Measurements from ENCODE around the gene NCKAP5.
"Not testable (repeated sequence)": the region's sequence is repeated elsewhere in the genome, so short reads cannot be mapped to it uniquely, and the experiment has no call there.

Gene NCKAP5

GRCh38 chr2:133470446-133470845, 97.8 kb downstream of the NCKAP5 start:
- not testable (repeated sequence) for H4K8ac ChIP-seq (ENCODE audit: low read depth, low read length); DNase-seq (ENCODE audit: low spot score); H3K4me2 ChIP-seq (ENCODE audit: insufficient read depth, low read length, poor library complexity, severe bottlenecking); H2BK12ac ChIP-seq (ENCODE audit: low read length); H3K79me1 ChIP-seq (ENCODE audit: low read depth, low read length); H2BK5ac ChIP-seq (ENCODE audit: low read length); H2AK5ac ChIP-seq (ENCODE audit: low read depth, low read length); H3K18ac ChIP-seq (ENCODE audit: low read length); H4K91ac ChIP-seq (ENCODE audit: low read depth, low read length, poor library complexity); H3K4ac ChIP-seq (ENCODE audit: low read length); H3K23ac ChIP-seq (ENCODE audit: low read depth, low read length, poor library complexity); H3K27me3 ChIP-seq (ENCODE audit: control insufficient read depth in 3 of 3, insufficient read depth in 3 of 3, low read depth in 1 of 3, low read length in 3 of 3); H2BK120ac ChIP-seq (ENCODE audit: low read depth, low read length); H3K4me3 ChIP-seq (ENCODE audit: low read length in 2 of 2); H2AFZ ChIP-seq (ENCODE audit: low read length); H3K27ac ChIP-seq (replicated peaks; ENCODE audit: low read length); H3K4me1 ChIP-seq (ENCODE audit: control insufficient read depth in 2 of 2, insufficient read depth in 1 of 2, low read depth in 1 of 2, low read length in 2 of 2); H3K14ac ChIP-seq (ENCODE audit: low read length); H3K9ac ChIP-seq (ENCODE audit: low read depth, low read length, poor library complexity); H2BK15ac ChIP-seq (ENCODE audit: low read length)
- H3K36me3 ChIP-seq (replicated peaks in 1 of 2; ENCODE audit: control insufficient read depth in 2 of 2, insufficient read depth in 2 of 2, low read length in 2 of 2): peaks cover 0 to 30% of the 10 kb centered on the region in 2 donors
- H3K9me3 ChIP-seq (replicated peaks in 1 of 2; ENCODE audit: control insufficient read depth in 2 of 2, insufficient read depth in 1 of 2, low read depth in 1 of 2, low read length in 2 of 2): peaks cover 0 to 23% of the 10 kb centered on the region in 2 donors
- no CpG with 5 or more reads among the region's 13 CpGs for WGBS, 2 donors (ENCODE audit: extremely low coverage in 2 of 2, insufficient read length in 2 of 2, insufficient replicate concordance in 1 of 2)

- DNase-seq (ENCODE audit: low spot score): no peak
- Histone ChIP-seq H3K9ac (ENCODE audit: low read depth, low read length, poor library complexity) (no peak overlapping the region), H2AFZ (ENCODE audit: low read length) (no peak overlapping the region)
These were observed 105.5 kb downstream of the NCKAP5 start for GRCh38 chr2:133462811-133463210.

GRCh38 chr2:133461484-133461883, 106.8 kb downstream of the NCKAP5 start:
- DNase-seq (ENCODE audit: low spot score): no peak
- Histone ChIP-seq H3K23ac (ENCODE audit: low read depth, low read length, poor library complexity) (no peak overlapping the region), H2BK5ac (ENCODE audit: low read length) (no peak overlapping the region), H3K27me3 (ENCODE audit: control insufficient read depth in 3 of 3, insufficient read depth in 3 of 3, low read depth in 1 of 3, low read length in 3 of 3) (no peaks in the 10 kb centered on the region), H3K36me3 (replicated peaks in 1 of 2; ENCODE audit: control insufficient read depth in 2 of 2, insufficient read depth in 2 of 2, low read length in 2 of 2) (peaks cover 0 to 80% of the 10 kb centered on the region in 2 donors), H3K4me3 (ENCODE audit: low read length in 2 of 2) (no peak overlapping the region), H2BK120ac (ENCODE audit: low read depth, low read length) (no peak overlapping the region), H2AFZ (ENCODE audit: low read length) (no peak overlapping the region), H3K9me3 (replicated peaks in 1 of 2; ENCODE audit: control insufficient read depth in 2 of 2, insufficient read depth in 1 of 2, low read depth in 1 of 2, low read length in 2 of 2) (peaks cover 2 to 22% of the 10 kb centered on the region in 2 donors), H3K79me1 (ENCODE audit: low read depth, low read length) (no peaks in the 10 kb centered on the region), H2AK5ac (ENCODE audit: low read depth, low read length) (no peak overlapping the region), H3K27ac (replicated peaks; ENCODE audit: low read length) (no peak overlapping the region), H3K4me2 (ENCODE audit: insufficient read depth, low read length, poor library complexity, severe bottlenecking) (no peak overlapping the region), H3K4me1 (ENCODE audit: control insufficient read depth in 2 of 2, insufficient read depth in 1 of 2, low read depth in 1 of 2, low read length in 2 of 2) (peaks cover 0 to 1% of the 10 kb centered on the region in 2 donors), H3K18ac (ENCODE audit: low read length) (no peak overlapping the region), H4K91ac (ENCODE audit: low read depth, low read length, poor library complexity) (no peak overlapping the region), H2BK15ac (ENCODE audit: low read length) (no peak overlapping the region), H2BK12ac (ENCODE audit: low read length) (no peak overlapping the region), H3K9ac (ENCODE audit: low read depth, low read length, poor library complexity) (no peak overlapping the region), H3K4ac (ENCODE audit: low read length) (no peak overlapping the region), H3K14ac (ENCODE audit: low read length) (no peak overlapping the region), H4K8ac (ENCODE audit: low read depth, low read length) (no peak overlapping the region)
- WGBS, 2 donors (ENCODE audit: extremely low coverage in 2 of 2, insufficient read length in 2 of 2, insufficient replicate concordance in 1 of 2): no CpG with 5 or more reads among the region's 4 CpGs

More at GRCh38 chr2:133462811-133463210, 105.5 kb downstream of the NCKAP5 start:
- no peak overlapping the region for H3K23ac ChIP-seq (ENCODE audit: low read depth, low read length, poor library complexity)
- H4K8ac ChIP-seq (ENCODE audit: low read depth, low read length): no peak overlapping the region
- H3K36me3 ChIP-seq (replicated peaks in 1 of 2; ENCODE audit: control insufficient read depth in 2 of 2, insufficient read depth in 2 of 2, low read length in 2 of 2): peaks cover 0 to 67% of the 10 kb centered on the region in 2 donors
- no peaks in the 10 kb centered on the region for H3K79me1 ChIP-seq (ENCODE audit: low read depth, low read length)
- H3K27ac ChIP-seq (replicated peaks; ENCODE audit: low read length): no peak overlapping the region
- H3K4me2 ChIP-seq (ENCODE audit: insufficient read depth, low read length, poor library complexity, severe bottlenecking): no peak overlapping the region
- H3K4me1 ChIP-seq (ENCODE audit: control insufficient read depth in 2 of 2, insufficient read depth in 1 of 2, low read depth in 1 of 2, low read length in 2 of 2): peaks cover 0 to 1% of the 10 kb centered on the region in 2 donors
- no peak overlapping the region for H2BK15ac ChIP-seq (ENCODE audit: low read length)
- H2BK120ac ChIP-seq (ENCODE audit: low read depth, low read length): no peak overlapping the region
- H3K9me3 ChIP-seq (replicated peaks in 1 of 2; ENCODE audit: control insufficient read depth in 2 of 2, insufficient read depth in 1 of 2, low read depth in 1 of 2, low read length in 2 of 2): peaks cover 2 to 22% of the 10 kb centered on the region in 2 donors
- H3K4me3 ChIP-seq (ENCODE audit: low read length in 2 of 2): no peak overlapping the region
- H3K27me3 ChIP-seq (ENCODE audit: control insufficient read depth in 3 of 3, insufficient read depth in 3 of 3, low read depth in 1 of 3, low read length in 3 of 3): no peaks in the 10 kb centered on the region
- H3K4ac ChIP-seq (ENCODE audit: low read length): no peak overlapping the region
- WGBS, 2 donors (ENCODE audit: extremely low coverage in 2 of 2, insufficient read length in 2 of 2, insufficient replicate concordance in 1 of 2): no CpG with 5 or more reads among the region's 6 CpGs
- no peak overlapping the region for H3K18ac ChIP-seq (ENCODE audit: low read length)
- H2AK5ac ChIP-seq (ENCODE audit: low read depth, low read length): no peak overlapping the region
- no peak overlapping the region for H2BK12ac ChIP-seq (ENCODE audit: low read length)
- no peak overlapping the region for H4K91ac ChIP-seq (ENCODE audit: low read depth, low read length, poor library complexity)
- H3K14ac ChIP-seq (ENCODE audit: low read length): no peak overlapping the region
- H2BK5ac ChIP-seq (ENCODE audit: low read length): no peak overlapping the region

GRCh38 chr2:133459590-133459989, 108.7 kb downstream of the NCKAP5 start:
- Histone ChIP-seq H3K4ac (ENCODE audit: low read length) (no peak overlapping the region), H3K27me3 (ENCODE audit: control insufficient read depth in 3 of 3, insufficient read depth in 3 of 3, low read depth in 1 of 3, low read length in 3 of 3) (no peaks in the 10 kb centered on the region), H3K14ac (ENCODE audit: low read length) (no peak overlapping the region), H3K4me3 (ENCODE audit: low read length in 2 of 2) (no peak overlapping the region), H2BK5ac (ENCODE audit: low read length) (no peak overlapping the region), H2BK12ac (ENCODE audit: low read length) (no peak overlapping the region), H4K8ac (ENCODE audit: low read depth, low read length) (no peak overlapping the region), H4K91ac (ENCODE audit: low read depth, low read length, poor library complexity) (no peak overlapping the region), H3K9me3 (replicated peaks in 1 of 2; ENCODE audit: control insufficient read depth in 2 of 2, insufficient read depth in 1 of 2, low read depth in 1 of 2, low read length in 2 of 2) (peaks cover 2 to 25% of the 10 kb centered on the region in 2 donors), H2AK5ac (ENCODE audit: low read depth, low read length) (no peak overlapping the region), H3K9ac (ENCODE audit: low read depth, low read length, poor library complexity) (no peak overlapping the region), H3K36me3 (replicated peaks in 1 of 2; ENCODE audit: control insufficient read depth in 2 of 2, insufficient read depth in 2 of 2, low read length in 2 of 2) (peaks cover 0 to 91% of the 10 kb centered on the region in 2 donors), H3K27ac (replicated peaks; ENCODE audit: low read length) (no peak overlapping the region), H3K4me1 (ENCODE audit: control insufficient read depth in 2 of 2, insufficient read depth in 1 of 2, low read depth in 1 of 2, low read length in 2 of 2) (peaks cover 0 to 1% of the 10 kb centered on the region in 2 donors), H3K4me2 (ENCODE audit: insufficient read depth, low read length, poor library complexity, severe bottlenecking) (no peak overlapping the region), H2BK120ac (ENCODE audit: low read depth, low read length) (no peak overlapping the region), H2AFZ (ENCODE audit: low read length) (no peak overlapping the region), H3K23ac (ENCODE audit: low read depth, low read length, poor library complexity) (no peak overlapping the region), H2BK15ac (ENCODE audit: low read length) (no peak overlapping the region), H3K79me1 (ENCODE audit: low read depth, low read length) (no peaks in the 10 kb centered on the region), H3K18ac (ENCODE audit: low read length) (no peak overlapping the region)
- WGBS, 2 donors (ENCODE audit: extremely low coverage in 2 of 2, insufficient read length in 2 of 2, insufficient replicate concordance in 1 of 2): no CpG with 5 or more reads among the region's 3 CpGs
- DNase-seq (ENCODE audit: low spot score): no peak
